Activated CD4-positive, alpha-beta memory T cell treated with anti-CD3 and anti-CD28 coated beads for 36 hours (primary cell): ENCODE results near the gene FOSL1. TPM values are rescaled to one million over a fixed set of nuclear protein-coding genes. Genes with fewer than 3 reads are reported as not detected.
"Not testable (repeated sequence)": the region's sequence is repeated elsewhere in the genome, so short reads cannot be mapped to it uniquely, and the experiment has no call there.

Source experiments
- CTCF ChIA-PET: fragments of 350-600 bp; sonication (Branson Sonifier 250); formaldehyde crosslinking; loops from one replicate; lab custom pipeline; 2021; ENCODE audit warnings: antibody characterized with exemption, inconsistent platforms; lab: Charles Lee
- POLR2A ChIA-PET: fragments of 350-600 bp; sonication (Branson Sonifier 250); formaldehyde crosslinking; loops from one replicate; lab custom pipeline; 2021; ENCODE audit warnings: antibody characterized with exemption; lab: Charles Lee
- DNase-seq: peaks from one replicate; pipeline ENCODE4 v3.0.0-alpha.2; 2020
- H3K27ac Mint-ChIP-seq: one replicate; pipeline ENCODE4 v1.8.0; 2021; ENCODE audit warnings: mixed read lengths
- H3K27me3 Mint-ChIP-seq: one replicate; pipeline ENCODE4 v1.8.0; 2021; ENCODE audit warnings: mixed read lengths
- H3K36me3 Mint-ChIP-seq: one replicate; pipeline ENCODE4 v1.8.0; 2021; ENCODE audit warnings: mixed read lengths
- H3K4me1 Mint-ChIP-seq: one replicate; pipeline ENCODE4 v1.8.0; 2021; ENCODE audit warnings: low read depth, mixed read lengths
- H3K4me3 Mint-ChIP-seq: one replicate; pipeline ENCODE4 v1.8.0; 2021; ENCODE audit warnings: mild to moderate bottlenecking, mixed read lengths
- H3K9me3 Mint-ChIP-seq: one replicate; pipeline ENCODE4 v1.8.0; 2021; ENCODE audit warnings: mixed read lengths
- intact Hi-C: fragments of 100-400 bp; cut with micrococcal nuclease; formaldehyde crosslinking; loops from one replicate; pipeline ENCODE4 v1.15.1; 2023
- total RNA-seq, 2 experiments: library from RNA; stranded (reverse); gene quantifications; one replicate each; pipeline ENCODE4 v1.2.3, GENCODE V29; 2021

Gene FOSL1
- total RNA-seq, 2 experiments from 2014 or later = 17.1 to 17.7 TPM

DNA sequence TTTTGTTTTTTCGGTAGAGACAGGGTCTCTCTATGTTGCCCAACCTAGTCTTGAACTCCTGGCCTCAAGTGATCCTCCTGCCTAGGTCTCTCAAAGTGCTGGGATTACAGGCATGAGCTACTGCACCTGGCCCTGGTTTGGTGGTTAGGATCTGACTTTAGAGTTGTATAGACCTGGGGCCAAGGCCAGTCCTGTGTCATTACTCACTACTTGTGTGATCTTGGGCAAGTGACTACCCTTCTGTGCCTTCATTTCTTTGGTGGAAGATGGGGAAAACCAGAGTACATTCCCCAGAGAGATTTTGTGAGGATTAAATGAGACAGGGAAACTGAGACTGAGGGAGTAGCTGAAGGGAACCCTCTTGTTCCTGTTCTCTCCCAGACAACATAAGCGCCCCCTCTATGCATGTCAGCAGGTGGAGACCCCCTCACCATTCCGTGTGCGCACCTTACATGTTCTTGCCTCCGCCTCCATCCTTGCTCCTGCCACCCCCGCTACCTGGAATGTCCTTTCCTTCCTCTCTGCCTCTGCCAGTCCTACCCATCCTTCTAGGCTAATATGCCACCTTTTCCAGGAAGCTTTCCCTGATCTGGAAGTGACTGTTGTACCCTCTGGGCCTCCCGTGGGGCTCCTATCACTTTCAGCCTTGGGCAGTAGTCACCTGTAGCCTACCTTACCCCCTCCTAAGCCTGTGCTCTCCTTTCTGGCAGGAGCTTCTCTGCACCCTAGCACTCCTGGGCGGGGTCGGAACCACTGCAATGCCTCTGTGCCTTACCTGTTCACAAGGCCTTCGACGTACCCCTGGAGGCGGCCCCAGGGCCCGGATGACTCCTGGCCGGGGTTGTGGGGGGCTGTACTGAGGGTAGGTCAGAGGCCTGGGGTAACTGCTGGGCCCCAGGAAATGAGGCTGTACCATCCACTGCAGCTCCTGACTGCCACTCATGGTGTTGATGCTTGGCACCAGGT lies 3.9 kb downstream of the FOSL1 start:
- DNase-seq = peak; percentile 56
- H3K27me3 Mint-ChIP-seq = no peaks in the 10 kb centered on the region
- H3K27ac Mint-ChIP-seq = peak overlapping the region; percentile 64
- POLR2A ChIA-PET = interaction anchor here (0.6 to 4.4 kb wide), 4 partner anchors 8 to 355 kb away, joined by 3 to 17 read pairs (median 3); partner anchors contain the start of genes CFL1, FIBP and MUS81
- H3K9me3 Mint-ChIP-seq = no peaks in the 10 kb centered on the region
- peaks cover 61% of the 10 kb centered on the region for H3K4me1 Mint-ChIP-seq
- CTCF ChIA-PET = interaction anchor here (1.7 to 10.6 kb wide), 2 partner anchors 8 to 36 kb away, joined by 6 to 192 read pairs; partner anchors contain the start of genes CCDC85B, FIBP and MUS81
- H3K4me3 Mint-ChIP-seq = no peak overlapping the region
- intact Hi-C loops = no loop called here
- peaks cover 36% of the 10 kb centered on the region for H3K36me3 Mint-ChIP-seq

DNA sequence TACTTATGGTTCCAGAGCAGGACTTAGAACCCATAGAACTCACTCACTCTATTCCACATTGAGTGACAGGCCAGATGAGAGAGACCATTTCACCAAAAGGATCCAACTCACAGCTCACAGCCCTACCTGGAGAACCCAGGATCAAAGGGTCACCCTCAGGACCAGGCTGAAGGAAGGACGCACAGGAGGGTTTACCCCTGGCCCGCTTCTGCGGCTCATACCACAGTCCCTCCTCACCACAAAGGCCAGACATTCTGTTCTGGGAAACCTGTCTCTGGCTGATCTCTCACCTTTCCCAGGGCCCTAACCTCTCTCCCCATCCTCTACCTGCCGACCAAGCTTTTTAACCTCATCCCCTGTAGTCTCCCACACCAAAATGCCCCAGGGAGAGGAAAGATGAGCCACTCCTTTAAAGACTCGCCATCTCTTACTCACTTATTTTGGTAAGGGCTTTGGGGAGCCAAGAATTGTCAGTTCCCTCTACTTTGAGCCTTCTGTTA lies 4.7 kb downstream of the FOSL1 start:
- no peak overlapping the region for H3K4me3 Mint-ChIP-seq
- H3K27ac Mint-ChIP-seq = peak overlapping the region; percentile 64
- ChIA-PET CTCF (interaction anchor here (10.6 kb wide), 1 partner anchor 7 kb away, joined by 192 read pairs; the partner anchor contains the start of genes CCDC85B and FIBP), POLR2A (interaction anchor here (0.6 to 4.4 kb wide), 2 partner anchors 36 to 354 kb away, joined by 3 to 17 read pairs; partner anchors contain the start of genes CFL1 and MUS81)
- intact Hi-C loops = no loop called here
- H3K27me3 Mint-ChIP-seq = no peaks in the 10 kb centered on the region
- H3K36me3 Mint-ChIP-seq = peaks cover 36% of the 10 kb centered on the region
- no peak for DNase-seq
- H3K9me3 Mint-ChIP-seq = no peaks in the 10 kb centered on the region
- H3K4me1 Mint-ChIP-seq = peaks cover 56% of the 10 kb centered on the region

DNA sequence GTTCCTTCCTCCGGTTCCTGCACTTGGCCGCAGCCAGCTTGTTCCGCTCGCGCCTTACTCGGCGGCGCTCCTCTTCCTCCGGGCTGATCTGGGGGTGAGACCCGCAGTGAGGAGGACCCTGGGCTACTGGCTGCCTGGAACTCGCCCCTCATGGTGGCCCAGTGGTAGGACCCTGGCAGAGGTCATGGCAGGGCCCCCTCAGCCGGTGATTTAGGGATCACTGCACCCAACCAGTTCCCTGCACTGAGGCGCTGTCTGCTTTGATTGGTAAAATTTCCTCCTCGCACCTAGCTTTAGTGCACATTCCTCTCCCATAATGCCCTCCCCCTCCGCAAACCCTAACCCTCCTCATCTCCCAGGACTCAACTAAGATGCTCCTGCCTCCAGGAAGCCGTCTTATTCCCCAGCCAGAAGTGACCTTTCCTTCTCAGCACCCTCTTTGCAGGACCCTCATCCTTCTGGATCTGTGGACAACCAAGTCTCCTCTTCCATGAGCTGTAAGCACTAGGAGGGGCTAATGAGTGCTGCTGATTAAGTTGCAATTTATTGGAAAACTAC lies 6.1 kb downstream of the FOSL1 start:
- Mint-ChIP-seq H3K36me3 (peaks cover 36% of the 10 kb centered on the region), H3K27ac (peak overlapping the region; percentile 87), H3K27me3 (no peaks in the 10 kb centered on the region), H3K4me3 (peak overlapping the region; percentile 65), H3K9me3 (no peaks in the 10 kb centered on the region), H3K4me1 (peaks cover 67% of the 10 kb centered on the region)
- intact Hi-C loops = no loop called here
- ChIA-PET POLR2A (interaction anchor here (0.5 to 7.5 kb wide), 8 partner anchors 9 to 182 kb away, joined by 3 to 95 read pairs (median 3); partner anchors contain the start of genes C11orf68, CFL1, KAT5 and MUS81), CTCF (interaction anchor here (1.2 to 10.6 kb wide), 3 partner anchors 6 to 128 kb away, joined by 3 to 192 read pairs (median 8); partner anchors contain the start of genes CCDC85B, FIBP and MUS81)
- DNase-seq = peak; percentile 55

DNA sequence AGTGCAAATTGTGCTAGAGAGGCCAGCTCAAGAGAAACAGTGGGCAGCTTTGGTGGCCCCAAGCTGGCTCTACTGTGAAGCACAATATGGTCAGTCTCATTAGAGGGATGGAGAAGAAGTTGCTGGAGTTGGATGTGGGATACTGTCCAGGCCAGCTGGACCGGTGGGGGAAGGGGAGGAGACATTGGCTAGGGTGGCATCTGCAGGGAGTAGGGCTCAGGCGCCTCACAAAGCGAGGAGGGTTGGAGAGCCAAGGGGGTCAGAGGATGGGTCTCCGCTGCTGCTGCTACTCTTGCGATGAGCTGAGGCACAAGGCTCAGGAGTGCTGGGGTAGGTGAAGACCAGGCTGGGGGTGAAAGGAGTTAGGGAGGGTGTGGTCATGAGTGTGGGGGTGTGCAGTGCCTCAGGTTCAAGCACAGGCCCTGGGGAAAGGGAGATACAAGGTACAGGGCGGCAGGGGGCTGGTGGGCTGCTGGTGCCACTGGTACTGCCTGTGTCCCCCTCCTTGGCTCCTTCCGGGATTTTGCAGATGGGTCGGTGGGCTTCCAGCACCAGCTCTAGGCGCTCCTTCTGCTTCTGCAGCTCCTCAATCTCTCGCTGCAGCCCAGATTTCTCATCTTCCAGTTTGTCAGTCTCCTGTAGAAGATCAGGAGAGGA lies 7.4 kb downstream of the FOSL1 start:
- CTCF ChIA-PET = interaction anchor here (0.7 to 9.5 kb wide), 5 partner anchors 6 to 130 kb away, joined by 3 to 192 read pairs (median 3); partner anchors contain the start of genes FOSL1 and MUS81
- H3K36me3 Mint-ChIP-seq = peaks cover 34% of the 10 kb centered on the region
- H3K4me1 Mint-ChIP-seq = peaks cover 65% of the 10 kb centered on the region
- no peak for DNase-seq
- peak overlapping the region; percentile 65 for H3K4me3 Mint-ChIP-seq
- POLR2A ChIA-PET = interaction anchor here (1.3 to 7.5 kb wide), 4 partner anchors 7 to 34 kb away, joined by 3 to 98 read pairs (median 50); partner anchors contain the start of genes C11orf68, CFL1, FOSL1 and MUS81
- intact Hi-C loops = loop anchor here (1.0 kb wide), 1 partner anchor 36 kb away; no protein-coding TSS in a partner anchor
- no peaks in the 10 kb centered on the region for H3K9me3 Mint-ChIP-seq
- no peaks in the 10 kb centered on the region for H3K27me3 Mint-ChIP-seq
- peak overlapping the region; percentile 87 for H3K27ac Mint-ChIP-seq

DNA sequence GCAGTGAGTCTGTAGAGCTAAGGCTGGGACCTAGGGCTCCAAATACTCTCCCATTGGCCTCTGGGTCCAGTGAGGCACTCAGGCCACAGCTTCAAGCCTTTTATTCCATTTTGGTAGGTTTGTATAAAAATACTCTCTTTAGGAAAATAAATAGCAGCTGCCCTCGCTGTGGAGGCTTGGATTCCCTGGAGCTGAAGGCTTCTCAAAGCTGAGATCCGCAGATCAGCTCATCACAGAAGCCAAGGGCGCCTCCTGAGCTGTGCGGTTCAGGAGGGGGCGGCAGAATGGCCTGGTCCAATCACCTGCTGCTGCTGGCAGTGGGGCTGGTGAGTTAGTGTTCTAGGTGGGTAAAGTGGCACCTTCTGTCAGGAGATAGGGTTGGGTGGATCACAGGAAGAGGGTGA lies 8.0 kb downstream of the FOSL1 start:
- Mint-ChIP-seq H3K27ac (peak overlapping the region; percentile 87), H3K4me3 (peak overlapping the region; percentile 65), H3K4me1 (peaks cover 63% of the 10 kb centered on the region), H3K36me3 (peaks cover 28% of the 10 kb centered on the region)
- intact Hi-C loops, H3K9me3 Mint-ChIP-seq, H3K27me3 Mint-ChIP-seq: not testable (repeated sequence)
- ChIA-PET CTCF (interaction anchor here (0.7 to 9.5 kb wide), 6 partner anchors 6 to 180 kb away, joined by 3 to 192 read pairs (median 6); partner anchors contain the start of genes FOSL1, KAT5 and MUS81), POLR2A (interaction anchor here (5.0 to 7.5 kb wide), 2 partner anchors 8 to 33 kb away, joined by 95 to 98 read pairs; partner anchors contain the start of genes CFL1, FOSL1 and MUS81)
- peak; percentile 66 for DNase-seq

DNA sequence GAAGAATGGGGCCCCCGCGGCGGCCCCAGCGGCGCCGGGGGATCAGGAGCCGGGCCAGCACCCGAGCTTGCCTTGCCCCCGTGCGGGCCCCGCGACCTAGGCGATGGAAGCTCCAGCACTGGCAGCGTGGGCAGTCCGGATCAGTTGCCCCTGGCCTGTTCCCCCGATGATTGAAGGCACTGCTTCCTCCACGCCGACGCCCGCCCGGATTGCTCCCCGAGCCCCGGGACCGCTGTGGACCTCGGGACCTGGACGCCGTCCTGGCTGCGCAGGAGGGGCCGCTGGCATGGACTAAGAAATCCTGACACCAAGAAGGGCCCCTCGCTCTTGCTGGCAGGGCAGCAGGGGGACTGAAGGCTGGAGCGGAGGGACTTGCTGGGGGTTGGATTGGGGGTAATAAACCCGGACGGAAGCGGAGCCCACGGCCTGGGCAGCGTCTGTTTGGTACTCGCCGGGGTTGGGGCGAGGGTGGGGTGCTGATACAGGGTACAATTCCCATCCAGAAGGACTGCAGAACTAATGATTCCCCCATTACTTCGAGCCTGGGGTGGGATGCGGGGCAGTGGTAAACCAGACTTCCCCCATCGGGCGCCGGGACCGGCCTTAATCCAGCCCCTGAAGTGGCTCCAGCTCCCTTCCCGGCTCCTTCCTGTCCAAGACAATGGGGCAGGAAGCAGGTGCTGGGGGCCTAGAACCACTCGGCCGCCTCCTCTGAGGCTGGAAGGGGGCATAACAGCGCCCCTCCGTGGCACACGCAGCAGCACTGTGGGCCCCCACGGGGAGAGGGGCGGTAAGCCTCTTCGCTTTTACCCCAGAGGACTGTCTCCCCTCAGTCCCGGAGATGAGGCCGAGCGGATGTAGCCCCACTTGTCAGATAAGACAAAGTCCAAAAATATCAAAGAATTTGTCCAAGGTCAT lies 8.7 kb downstream of the FOSL1 start:
- Mint-ChIP-seq H3K9me3 (no peaks in the 10 kb centered on the region), H3K27me3 (no peaks in the 10 kb centered on the region), H3K4me3 (peak overlapping the region; percentile 65), H3K27ac (peak overlapping the region; percentile 87), H3K36me3 (peaks cover 29% of the 10 kb centered on the region), H3K4me1 (peaks cover 63% of the 10 kb centered on the region)
- DNase-seq = peak; percentile 53
- CTCF ChIA-PET = interaction anchor here (0.8 to 9.5 kb wide), 20 partner anchors 7 to 331 kb away, joined by 3 to 277 read pairs (median 5); partner anchors contain the start of genes BANF1, C11orf68, CFL1 and EFEMP2
- intact Hi-C loops = no loop called here
- POLR2A ChIA-PET = interaction anchor here (0.7 to 7.5 kb wide), 11 partner anchors 9 to 467 kb away, joined by 3 to 98 read pairs (median 6); partner anchors contain the start of genes BANF1, C11orf68, CFL1 and EIF1AD

DNA sequence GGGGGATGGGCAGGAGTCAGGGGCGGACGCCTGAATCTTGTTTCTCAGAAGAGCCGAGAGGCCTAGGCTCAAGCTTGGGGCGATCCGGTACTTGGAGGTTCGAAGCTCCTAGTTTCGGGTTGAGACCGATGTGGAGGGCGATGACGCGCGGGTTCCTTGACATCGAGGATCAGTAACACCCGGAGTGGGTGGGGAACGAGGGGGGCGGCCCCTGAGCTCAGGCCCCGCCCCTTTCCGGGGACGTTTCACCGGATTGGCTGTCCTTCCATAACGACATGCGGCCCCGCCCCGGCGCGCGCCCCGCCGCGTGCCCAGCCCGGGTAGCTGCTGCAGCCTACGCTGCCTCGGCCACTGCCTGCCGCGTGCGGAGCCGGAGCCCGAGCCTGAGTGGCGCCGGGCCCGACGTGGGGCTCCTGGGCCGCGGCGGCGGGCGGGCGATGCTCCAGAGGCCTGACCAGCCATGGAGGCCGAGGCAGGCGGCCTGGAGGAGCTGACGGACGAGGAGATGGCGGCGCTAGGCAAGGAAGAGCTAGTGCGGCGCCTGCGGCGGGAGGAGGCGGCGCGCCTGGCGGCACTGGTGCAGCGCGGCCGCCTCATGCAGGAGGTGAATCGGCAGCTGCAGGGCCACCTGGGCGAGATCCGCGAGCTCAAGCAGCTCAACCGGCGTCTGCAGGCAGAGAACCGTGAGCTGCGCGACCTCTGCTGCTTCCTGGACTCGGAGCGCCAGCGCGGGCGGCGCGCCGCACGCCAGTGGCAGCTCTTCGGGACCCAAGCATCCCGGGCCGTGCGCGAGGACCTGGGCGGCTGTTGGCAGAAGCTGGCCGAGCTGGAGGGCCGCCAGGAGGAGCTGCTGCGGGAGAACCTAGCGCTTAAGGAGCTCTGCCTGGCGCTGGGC lies 9.6 kb downstream of the FOSL1 start, which contains the start of gene CCDC85B:
Gene CCDC85B, plus strand, starts transcription at position 350 of the 895 bp plus-strand sequence. Its CDS starts 111 bp downstream, at position 461.
- Mint-ChIP-seq H3K4me1 (peaks cover 58% of the 10 kb centered on the region), H3K36me3 (peaks cover 29% of the 10 kb centered on the region), H3K4me3 (peak within 1 kb of the TSS; percentile 99), H3K27me3 (no peaks in the 10 kb centered on the region), H3K9me3 (no peaks in the 10 kb centered on the region), H3K27ac (peak within 1 kb of the TSS; percentile 89)
- ChIA-PET POLR2A (interaction anchor here (0.6 to 7.5 kb wide), 21 partner anchors 9 to 726 kb away, joined by 3 to 98 read pairs (median 4); partner anchors contain the start of genes BANF1, C11orf68, CFL1 and EIF1AD), CTCF (interaction anchor here (0.6 to 9.5 kb wide), 26 partner anchors 8 to 332 kb away, joined by 3 to 277 read pairs (median 4); partner anchors contain the start of genes BANF1, C11orf68, CFL1 and EFEMP2)
- intact Hi-C loops = loop anchor here (1.0 kb wide), 2 partner anchors 10 to 29 kb away; partner anchors contain the start of genes C11orf68, DRAP1 and FOSL1
- DNase-seq = peak; percentile 99

DNA sequence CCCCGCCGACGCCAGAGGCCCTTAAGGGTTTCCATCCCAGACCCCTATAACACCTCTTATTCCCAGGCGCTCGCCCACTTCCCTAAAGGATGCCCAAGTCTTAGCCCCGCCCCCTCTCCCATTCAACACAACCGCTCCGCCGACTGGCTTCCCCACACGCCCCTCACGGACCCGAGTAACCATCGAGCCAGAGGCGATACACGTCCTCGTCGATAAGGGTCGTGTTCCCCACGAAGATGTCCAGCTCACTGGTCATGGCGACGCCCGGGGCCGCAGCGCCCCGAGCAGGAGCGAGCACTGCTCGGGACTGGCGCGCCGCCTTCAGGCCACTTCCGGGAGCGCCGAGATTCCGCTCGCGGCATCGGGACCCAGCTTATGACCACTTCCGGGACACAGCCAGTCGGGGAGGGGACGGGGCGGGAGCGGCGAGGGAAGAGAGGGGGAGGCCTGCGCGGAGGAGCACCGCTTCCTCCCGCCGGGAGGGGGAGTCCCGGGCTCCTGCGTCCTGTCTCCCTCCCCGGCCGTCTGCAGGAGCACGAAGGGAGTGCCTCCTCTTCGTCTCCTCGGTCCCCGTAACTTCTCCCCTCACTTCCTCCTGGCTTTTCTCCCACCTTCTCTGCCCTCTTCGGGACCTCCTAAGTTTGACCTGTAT lies 11.9 kb downstream of the FOSL1 start, which contains the start of gene FIBP:
Gene FIBP, minus strand, starts transcription at position 309 of the 652 bp plus-strand sequence. Its CDS starts 53 bp downstream, at position 256.
- Mint-ChIP-seq H3K4me1 (peaks cover 57% of the 10 kb centered on the region), H3K36me3 (peaks cover 39% of the 10 kb centered on the region), H3K27ac (peak within 1 kb of the TSS; percentile 89), H3K27me3 (no peaks in the 10 kb centered on the region), H3K4me3 (peak within 1 kb of the TSS; percentile 99), H3K9me3 (no peaks in the 10 kb centered on the region)
- ChIA-PET POLR2A (interaction anchor here (0.9 to 7.5 kb wide), 13 partner anchors 9 to 176 kb away, joined by 3 to 98 read pairs (median 4); partner anchors contain the start of genes CFL1, CTSW, FOSL1 and KAT5), CTCF (interaction anchor here (0.7 to 9.5 kb wide), 31 partner anchors 8 to 275 kb away, joined by 3 to 277 read pairs (median 4); partner anchors contain the start of genes AP5B1, BANF1, CFL1 and CST6)
- peak; percentile 98 for DNase-seq
- intact Hi-C loops = loop anchor here (1.0 to 2.0 kb wide), 4 partner anchors 15 to 73 kb away; partner anchors contain the start of genes CFL1, EFEMP2 and SART1
